GM23248 (cell line): ENCODE measurements around the gene GLT8D2. TPM values are rescaled to one million over a fixed set of nuclear protein-coding genes. Genes with fewer than 3 reads are reported as not detected.

Experiments
- DNase-seq: peaks from one replicate; pipeline ENCODE4 v3.0.0-alpha.2; 2015
- H2AFZ ChIP-seq: fragments of 200-600 bp; sonication (generic); 2 replicates; pipeline ENCODE4 v1.6.1; 2016; ENCODE audit warnings: antibody characterized with exemption
- H3F3A ChIP-seq: fragments of 200-600 bp; sonication (generic); 2 replicates; pipeline ENCODE4 v1.6.1; 2016; ENCODE audit warnings: mild to moderate bottlenecking, antibody characterized with exemption, mixed run types; ENCODE audit not compliant: insufficient read depth
- H3K27ac ChIP-seq: fragments of 200-600 bp; sonication (generic); 2 replicates; pipeline ENCODE4 v1.5.1; 2016; ENCODE audit warnings: mild to moderate bottlenecking
- H3K27me3 ChIP-seq: fragments of 200-600 bp; sonication (generic); replicated peaks from 2 replicates; pipeline ENCODE4 v1.6.1; 2016; ENCODE audit warnings: mild to moderate bottlenecking; ENCODE audit not compliant: insufficient read depth
- H3K36me3 ChIP-seq: fragments of 200-600 bp; sonication (generic); 2 replicates; pipeline ENCODE4 v1.6.1; 2016; ENCODE audit warnings: low read depth, mild to moderate bottlenecking
- H3K4me1 ChIP-seq: fragments of 200-600 bp; sonication (generic); 2 replicates; pipeline ENCODE4 v1.6.1; 2016; ENCODE audit warnings: mild to moderate bottlenecking; ENCODE audit not compliant: insufficient read depth
- H3K4me2 ChIP-seq: fragments of 200-600 bp; sonication (generic); one replicate; pipeline ENCODE4 v1.6.1; 2016; ENCODE audit warnings: mild to moderate bottlenecking; ENCODE audit not compliant: unreplicated experiment
- H3K4me3 ChIP-seq: fragments of 200-600 bp; sonication (generic); 2 replicates; pipeline ENCODE4 v1.5.1; 2016; ENCODE audit warnings: mild to moderate bottlenecking
- H3K79me2 ChIP-seq: fragments of 200-600 bp; sonication (generic); 2 replicates; pipeline ENCODE4 v1.6.1; 2016; ENCODE audit warnings: mild to moderate bottlenecking; ENCODE audit not compliant: insufficient read depth
- H3K9ac ChIP-seq: fragments of 200-600 bp; sonication (generic); 2 replicates; pipeline ENCODE4 v1.6.1; 2016; ENCODE audit warnings: mild to moderate bottlenecking
- H3K9me2 ChIP-seq: fragments of 200-600 bp; sonication (generic); 2 replicates; pipeline ENCODE4 v1.6.1; 2016; ENCODE audit warnings: mixed run types, mild to moderate bottlenecking, moderate library complexity; ENCODE audit not compliant: insufficient read depth
- H3K9me3 ChIP-seq: fragments of 200-600 bp; sonication (generic); one replicate; pipeline ENCODE4 v1.6.1; 2017; ENCODE audit warnings: low read depth
- H4K20me1 ChIP-seq: fragments of 200-600 bp; sonication (generic); 2 replicates; pipeline ENCODE4 v1.6.0; 2016; ENCODE audit not compliant: insufficient read depth
- EZH2 ChIP-seq: fragments of 200-600 bp; sonication (generic); IDR thresholded peaks from 2 replicates; pipeline ENCODE4 v1.6.1; 2018; ENCODE audit warnings: antibody characterized with exemption, mild to moderate bottlenecking; ENCODE audit not compliant: insufficient read depth, poor library complexity, severe bottlenecking
- EZH2phosphoT487 ChIP-seq: fragments of 200-600 bp; sonication (generic); IDR thresholded peaks from 2 replicates; pipeline ENCODE4 v1.6.1; 2018; ENCODE audit warnings: antibody characterized with exemption, moderate library complexity, mild to moderate bottlenecking, low read depth; ENCODE audit not compliant: insufficient read depth
- WGBS, 2 experiments: methylation state at CpG; one replicate each; pipeline ENCODE4 v1.1.6; 2015 to 2017; ENCODE audit warnings: low lambda C conversion rate in 2 of 2, low coverage in 1 of 2; ENCODE audit errors: missing lambda C conversion rate in 2 of 2; 5-methylcytosine and 5-hydroxymethylcytosine counted together
- in situ Hi-C: fragments of 300-500 bp; cut with MboI; formaldehyde crosslinking; loops from 2 replicates; pipeline ENCODE4 v1.15.0; 2020
- polyA plus RNA-seq: library from polyadenylated mRNA; unstranded; fragments of >200 nt; fragmentation: Nextera tagmentation; extraction: Ambion mirVana; gene quantifications from 2 replicates; pipeline ENCODE4 v1.2.1, GENCODE V29; 2016
- total RNA-seq: library from RNA; depleted of rRNA; stranded (reverse); fragments of >200 nt; shearing (Covaris generic); gene quantifications from 2 replicates; pipeline ENCODE4 v1.2.3, GENCODE V29; 2014

Gene GLT8D2
- total and polyA plus RNA-seq, 2 experiments from 2014 or later: 58.6 to 99.2 TPM

DNA sequence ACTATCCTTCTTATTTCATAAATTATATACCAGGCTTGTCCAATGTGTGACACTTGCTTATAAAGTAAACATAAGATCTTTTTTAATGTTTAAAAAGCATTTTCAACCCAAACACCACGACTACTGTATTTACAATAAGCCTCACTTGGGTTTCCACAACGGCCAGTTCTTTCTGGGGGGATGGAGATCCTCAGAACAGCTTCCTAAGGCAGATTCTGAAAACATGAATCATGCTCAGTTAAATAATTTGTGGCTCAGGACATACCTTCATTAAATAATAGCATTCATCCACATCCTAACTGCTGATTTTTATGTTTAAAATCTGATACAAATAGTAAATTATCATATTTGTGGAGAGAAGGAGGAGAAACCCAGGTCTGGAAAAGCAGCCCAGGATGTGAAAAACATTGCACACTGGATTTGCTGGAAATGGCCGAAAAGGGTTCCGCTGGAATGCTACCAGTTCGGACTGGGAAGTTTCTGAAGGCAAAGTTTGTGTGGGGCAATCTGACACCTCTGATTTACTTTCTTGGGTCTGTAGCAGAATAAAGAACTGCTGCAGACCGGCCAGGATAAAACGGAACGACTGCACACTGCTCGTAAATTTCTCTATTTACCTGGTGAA, 597 bp downstream of the GLT8D2 start:
- in situ Hi-C loops: no loop called here
- Histone ChIP-seq H2AFZ (peak overlapping the region; percentile 93), H3K36me3 (no peaks in the 10 kb centered on the region), H3K27ac (peak overlapping the region; percentile 92), H3K27me3 (no peaks in the 10 kb centered on the region), H3F3A (peaks cover 31% of the 10 kb centered on the region), H3K4me3 (peak overlapping the region; percentile 82), H4K20me1 (no peaks in the 10 kb centered on the region), H3K9me3 (no peaks in the 10 kb centered on the region), H3K79me2 (peaks cover 38% of the 10 kb centered on the region), H3K4me2 (peak overlapping the region; percentile 94), H3K9me2 (no peaks in the 10 kb centered on the region), H3K9ac (peak overlapping the region; percentile 86), H3K4me1 (peaks cover 33% of the 10 kb centered on the region)
- TF ChIP-seq EZH2 (no peak), EZH2phosphoT487 (no peak)
- WGBS, 2 experiments: 0 to 3% methylated on average over 9 of the region's 9 CpGs
- DNase-seq: peak; percentile 74

- H3K9ac ChIP-seq: peak overlapping the region; percentile 86
- peak overlapping the region; percentile 92 for H3K27ac ChIP-seq
Measured at GRCh38 chr12:104048811-104049210, 1.2 kb downstream of the GLT8D2 start.

DNA sequence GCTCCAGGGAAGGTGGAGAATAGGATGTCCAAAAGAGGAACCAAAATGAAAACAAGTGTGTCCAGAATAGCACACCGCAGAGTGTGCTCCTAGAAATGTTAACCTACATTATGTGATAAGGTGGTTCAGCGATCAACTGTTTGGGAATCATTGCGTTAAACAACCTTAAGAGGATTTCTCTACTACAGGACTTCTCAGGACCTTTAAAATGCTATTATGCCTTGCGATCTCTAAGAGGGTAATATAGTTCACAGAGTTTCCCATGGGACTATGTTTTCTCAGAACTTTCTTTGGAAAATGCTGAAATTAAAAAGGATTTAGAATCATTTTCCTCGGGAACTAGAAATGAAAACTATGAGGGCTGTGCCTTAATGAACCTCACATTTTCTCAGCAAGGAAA, 1.8 kb downstream of the GLT8D2 start:
- H4K20me1 ChIP-seq: no peaks in the 10 kb centered on the region
- H3K79me2 ChIP-seq: peaks cover 49% of the 10 kb centered on the region
- H3K9me3 ChIP-seq: no peaks in the 10 kb centered on the region
- 39 to 44% methylated on average over 5 of the region's 5 CpGs for WGBS, 2 experiments
- no peak for DNase-seq
- peaks cover 31% of the 10 kb centered on the region for H3F3A ChIP-seq
- peak overlapping the region; percentile 82 for H3K4me3 ChIP-seq
- peaks cover 33% of the 10 kb centered on the region for H3K4me1 ChIP-seq
- no peaks in the 10 kb centered on the region for H3K36me3 ChIP-seq
- 0 out of 2 replicates have a peak overlapping the region, but pooled peaks have one; percentile 92 for H3K27ac ChIP-seq
- H3K4me2 ChIP-seq: peak overlapping the region; percentile 94
- peak overlapping the region; percentile 93; the same call in 1 of the 2 replicates for H2AFZ ChIP-seq
- TF ChIP-seq EZH2: no peak
- TF ChIP-seq EZH2phosphoT487: no peak
- in situ Hi-C loops: no loop called here
- no peaks in the 10 kb centered on the region for H3K27me3 ChIP-seq
- no peaks in the 10 kb centered on the region for H3K9me2 ChIP-seq
- H3K9ac ChIP-seq: peak overlapping the region; percentile 86

More at GRCh38 chr12:104048811-104049210, 1.2 kb downstream of the GLT8D2 start:
- Histone ChIP-seq H3K9me2 (no peaks in the 10 kb centered on the region), H3K4me2 (peak overlapping the region; percentile 94), H3F3A (peaks cover 31% of the 10 kb centered on the region), H3K27me3 (no peaks in the 10 kb centered on the region), H3K4me1 (peaks cover 33% of the 10 kb centered on the region), H3K79me2 (peaks cover 42% of the 10 kb centered on the region), H2AFZ (peak overlapping the region; percentile 93), H3K36me3 (no peaks in the 10 kb centered on the region), H3K4me3 (peak overlapping the region; percentile 82), H3K9me3 (no peaks in the 10 kb centered on the region), H4K20me1 (no peaks in the 10 kb centered on the region)
- WGBS, 2 experiments: 18 to 20% methylated on average over 3 of the region's 3 CpGs
- in situ Hi-C loops: no loop called here
- TF ChIP-seq EZH2phosphoT487 (no peak), EZH2 (no peak)
- DNase-seq: peak; percentile 41

GRCh38 chr12:104046306-104046705, 3.7 kb downstream of the GLT8D2 start:
- Histone ChIP-seq H4K20me1 (no peaks in the 10 kb centered on the region), H3K4me3 (no peak overlapping the region), H3F3A (peaks cover 28% of the 10 kb centered on the region), H2AFZ (no peak overlapping the region), H3K27ac (no peak overlapping the region), H3K4me2 (no peak overlapping the region), H3K79me2 (peaks cover 57% of the 10 kb centered on the region), H3K9me3 (no peaks in the 10 kb centered on the region), H3K4me1 (peaks cover 33% of the 10 kb centered on the region), H3K9me2 (no peaks in the 10 kb centered on the region), H3K27me3 (no peaks in the 10 kb centered on the region), H3K36me3 (no peaks in the 10 kb centered on the region), H3K9ac (no peak overlapping the region)
- 89 to 90% methylated on average over 4 of the region's 4 CpGs for WGBS, 2 experiments
- DNase-seq: no peak
- in situ Hi-C loops: no loop called here
- TF ChIP-seq EZH2 (no peak), EZH2phosphoT487 (no peak)
